ENCODE data around the gene ZDHHC19. TPM values are rescaled to one million over a fixed set of nuclear protein-coding genes. Genes with fewer than 3 reads are reported as not detected.

ZDHHC19 gene
- total RNA-seq, 5 donors from 2014 or later (not counting 1 experiment from before 2014, with no cell fraction given) = 0.49 to 0.54 TPM; not detected in 3

- Mint-ChIP-seq H3K9me3 (no peaks in the 10 kb centered on the region), H3K4me1 (peaks cover 2 to 22% (median 9%) of the 10 kb centered on the region in 3 donors), H3K36me3 (no peaks in the 10 kb centered on the region), H3K27ac (no peak overlapping the region), H3K27me3 (no peaks in the 10 kb centered on the region), H3K4me3 (no peak overlapping the region)
- ATAC-seq (replicated peaks in 1 of 4) (no peak), DNase-seq (no peak)
- WGBS (ENCODE audit: insufficient coverage) = 97% methylated on average over 5 of the region's 15 CpGs
- no peaks in the 10 kb centered on the region for H3K36me3 ChIP-seq (ENCODE audit: control insufficient read depth in 2 of 2, extremely low read depth in 1 of 2, insufficient read depth in 1 of 2, low read length in 1 of 2)
- peaks cover 0 to 24% of the 10 kb centered on the region in 2 experiments for H3K4me1 ChIP-seq (ENCODE audit: control insufficient read depth in 1 of 2, extremely low read depth in 1 of 2, insufficient read depth in 2 of 2, low read length in 2 of 2)
- H3K4me3 ChIP-seq (ENCODE audit: control insufficient read depth in 1 of 2, extremely low read depth in 1 of 2, low read length in 1 of 2) = no peak overlapping the region
- H3K27me3 ChIP-seq (replicated peaks in 1 of 2; ENCODE audit: control insufficient read depth in 2 of 2, extremely low read depth in 1 of 2, insufficient read depth in 2 of 2, low read length in 1 of 2) = no peaks in the 10 kb centered on the region
- no peaks in the 10 kb centered on the region for H3K9me3 ChIP-seq
- no peak overlapping the region for H3K27ac ChIP-seq (ENCODE audit: low read length)
- CTCF ChIA-PET = interaction anchor here (0.6 to 6.2 kb wide), 4 partner anchors 8 to 126 kb away, joined by 4 to 69 read pairs (median 32); no protein-coding TSS in a partner anchor
- POLR2A ChIA-PET = interaction anchor here in 1 of 2 donors (0.6 kb wide), 1 partner anchor 9 kb away, joined by 5 read pairs; no protein-coding TSS in a partner anchor
Measured at GRCh38 chr3:196198081-196198675, 13.0 kb downstream of the ZDHHC19 start.

DNA sequence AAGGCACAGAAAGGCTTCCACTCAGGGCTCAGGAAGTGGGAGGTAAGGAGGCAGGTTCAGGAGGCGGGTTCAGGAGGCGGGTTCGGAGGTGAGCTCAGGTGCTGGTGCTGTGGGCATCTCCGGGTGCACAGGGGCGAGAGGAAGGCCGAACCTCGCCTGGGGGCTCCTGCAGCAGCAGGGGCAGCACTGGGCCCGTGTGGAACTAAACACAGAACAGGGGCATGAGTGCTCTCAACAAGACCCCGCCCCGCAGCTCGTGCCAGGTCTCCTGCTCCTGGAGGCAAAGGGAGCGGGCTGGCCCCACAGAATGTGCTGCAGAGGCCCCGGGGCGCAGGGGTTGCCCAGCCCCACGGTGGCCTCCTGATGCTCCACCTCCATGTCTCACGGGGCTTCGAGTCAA is 13.7 kb downstream of the ZDHHC19 start:
- Histone ChIP-seq H3K4me3 (ENCODE audit: control insufficient read depth in 1 of 2, extremely low read depth in 1 of 2, low read length in 1 of 2) (no peak overlapping the region), H3K27me3 (replicated peaks in 1 of 2; ENCODE audit: control insufficient read depth in 2 of 2, extremely low read depth in 1 of 2, insufficient read depth in 2 of 2, low read length in 1 of 2) (no peaks in the 10 kb centered on the region), H3K36me3 (ENCODE audit: control insufficient read depth in 2 of 2, extremely low read depth in 1 of 2, insufficient read depth in 1 of 2, low read length in 1 of 2) (no peaks in the 10 kb centered on the region), H3K9me3 (no peaks in the 10 kb centered on the region), H3K4me1 (ENCODE audit: control insufficient read depth in 1 of 2, extremely low read depth in 1 of 2, insufficient read depth in 2 of 2, low read length in 2 of 2) (peaks cover 5 to 31% of the 10 kb centered on the region in 2 experiments), H3K27ac (ENCODE audit: low read length) (no peak overlapping the region)
- H3K9me3 Mint-ChIP-seq = no peaks in the 10 kb centered on the region
- ChIA-PET POLR2A (no interaction called here), CTCF (interaction anchor here (0.6 to 6.2 kb wide), 3 partner anchors 9 to 125 kb away, joined by 4 to 69 read pairs (median 59); no protein-coding TSS in a partner anchor)
- H3K36me3 Mint-ChIP-seq = no peaks in the 10 kb centered on the region
- ATAC-seq (replicated peaks in 1 of 4) = no peak
- no peaks in the 10 kb centered on the region for H3K27me3 Mint-ChIP-seq
- H3K27ac Mint-ChIP-seq = no peak overlapping the region
- H3K4me1 Mint-ChIP-seq = peaks cover 8 to 28% (median 16%) of the 10 kb centered on the region in 3 donors
- H3K4me3 Mint-ChIP-seq = no peak overlapping the region
- no peak for DNase-seq
- WGBS (ENCODE audit: insufficient coverage) = 90% methylated on average over 15 of the region's 17 CpGs

GRCh38 chr3:196195664-196196265 is 15.4 kb downstream of the ZDHHC19 start:
- no peak overlapping the region for H3K27ac ChIP-seq (ENCODE audit: low read length)
- H3K27me3 ChIP-seq (replicated peaks in 1 of 2; ENCODE audit: control insufficient read depth in 2 of 2, extremely low read depth in 1 of 2, insufficient read depth in 2 of 2, low read length in 1 of 2) = no peaks in the 10 kb centered on the region
- Mint-ChIP-seq H3K27ac (no peak overlapping the region), H3K4me3 (no peak overlapping the region), H3K27me3 (no peaks in the 10 kb centered on the region), H3K4me1 (peaks cover 20 to 40% (median 22%) of the 10 kb centered on the region in 3 donors), H3K36me3 (no peaks in the 10 kb centered on the region), H3K9me3 (no peaks in the 10 kb centered on the region)
- CTCF ChIA-PET = interaction anchor here (1.0 to 6.2 kb wide), 3 partner anchors 100 to 124 kb away, joined by 5 to 69 read pairs (median 59); no protein-coding TSS in a partner anchor
- POLR2A ChIA-PET = no interaction called here
- peaks cover 10 to 46% of the 10 kb centered on the region in 2 experiments for H3K4me1 ChIP-seq (ENCODE audit: control insufficient read depth in 1 of 2, extremely low read depth in 1 of 2, insufficient read depth in 2 of 2, low read length in 2 of 2)
- WGBS (ENCODE audit: insufficient coverage) = 77% methylated on average over 11 of the region's 14 CpGs
- ATAC-seq (replicated peaks in 1 of 4) = no peak
- no peaks in the 10 kb centered on the region for H3K36me3 ChIP-seq (ENCODE audit: control insufficient read depth in 2 of 2, extremely low read depth in 1 of 2, insufficient read depth in 1 of 2, low read length in 1 of 2)
- no peaks in the 10 kb centered on the region for H3K9me3 ChIP-seq
- peak in 1 of 35 experiments; percentile 23 for DNase-seq
- no peak overlapping the region for H3K4me3 ChIP-seq (ENCODE audit: control insufficient read depth in 1 of 2, extremely low read depth in 1 of 2, low read length in 1 of 2)

- peaks cover 10 to 46% of the 10 kb centered on the region in 2 experiments for H3K4me1 ChIP-seq (ENCODE audit: control insufficient read depth in 1 of 2, extremely low read depth in 1 of 2, insufficient read depth in 2 of 2, low read length in 2 of 2)
- Mint-ChIP-seq H3K4me1 (peaks cover 20 to 40% (median 22%) of the 10 kb centered on the region in 3 donors), H3K4me3 (no peak overlapping the region), H3K36me3 (no peaks in the 10 kb centered on the region), H3K9me3 (no peaks in the 10 kb centered on the region), H3K27ac (peak overlapping the region; percentile 18 to 23), H3K27me3 (no peaks in the 10 kb centered on the region)
- no peak for ATAC-seq (replicated peaks in 1 of 4)
- ChIA-PET POLR2A (no interaction called here), CTCF (interaction anchor here (0.6 to 6.2 kb wide), 2 partner anchors 119 to 122 kb away, joined by 7 to 69 read pairs; no protein-coding TSS in a partner anchor)
- no peaks in the 10 kb centered on the region for H3K9me3 ChIP-seq
- DNase-seq = no peak
- H3K36me3 ChIP-seq (ENCODE audit: control insufficient read depth in 2 of 2, extremely low read depth in 1 of 2, insufficient read depth in 1 of 2, low read length in 1 of 2) = no peaks in the 10 kb centered on the region
- 88% methylated on average over 2 of the region's 5 CpGs for WGBS (ENCODE audit: insufficient coverage)
- no peaks in the 10 kb centered on the region for H3K27me3 ChIP-seq (replicated peaks in 1 of 2; ENCODE audit: control insufficient read depth in 2 of 2, extremely low read depth in 1 of 2, insufficient read depth in 2 of 2, low read length in 1 of 2)
- H3K4me3 ChIP-seq (ENCODE audit: control insufficient read depth in 1 of 2, extremely low read depth in 1 of 2, low read length in 1 of 2) = no peak overlapping the region
- no peak overlapping the region for H3K27ac ChIP-seq (ENCODE audit: low read length)
Measured at GRCh38 chr3:196194542-196194915, 16.7 kb downstream of the ZDHHC19 start.

GRCh38 chr3:196193736-196194541 is 17.3 kb downstream of the ZDHHC19 start:
- POLR2A ChIA-PET = interaction anchor here in 1 of 2 donors (0.6 kb wide), 1 partner anchor 10 kb away, joined by 5 read pairs; no protein-coding TSS in a partner anchor
- Mint-ChIP-seq H3K27me3 (no peaks in the 10 kb centered on the region), H3K4me1 (peaks cover 20 to 41% (median 22%) of the 10 kb centered on the region in 3 donors), H3K27ac (peak overlapping the region; percentile 96), H3K4me3 (peak overlapping the region in 1 of 3 donors; percentile 70), H3K36me3 (no peaks in the 10 kb centered on the region), H3K9me3 (no peaks in the 10 kb centered on the region)
- 89% methylated on average over 10 of the region's 13 CpGs for WGBS (ENCODE audit: insufficient coverage)
- no peak overlapping the region for H3K4me3 ChIP-seq (ENCODE audit: control insufficient read depth in 1 of 2, extremely low read depth in 1 of 2, low read length in 1 of 2)
- no peaks in the 10 kb centered on the region for H3K27me3 ChIP-seq (replicated peaks in 1 of 2; ENCODE audit: control insufficient read depth in 2 of 2, extremely low read depth in 1 of 2, insufficient read depth in 2 of 2, low read length in 1 of 2)
- CTCF ChIA-PET = interaction anchor here (0.6 to 6.2 kb wide), 3 partner anchors 14 to 122 kb away, joined by 3 to 69 read pairs (median 4); no protein-coding TSS in a partner anchor
- DNase-seq (no peak), ATAC-seq (replicated peaks in 1 of 4) (no peak)
- no peaks in the 10 kb centered on the region for H3K36me3 ChIP-seq (ENCODE audit: control insufficient read depth in 2 of 2, extremely low read depth in 1 of 2, insufficient read depth in 1 of 2, low read length in 1 of 2)
- H3K9me3 ChIP-seq = no peaks in the 10 kb centered on the region
- H3K27ac ChIP-seq (ENCODE audit: low read length) = peak overlapping the region; percentile 84
- peaks cover 10 to 46% of the 10 kb centered on the region in 2 experiments for H3K4me1 ChIP-seq (ENCODE audit: control insufficient read depth in 1 of 2, extremely low read depth in 1 of 2, insufficient read depth in 2 of 2, low read length in 2 of 2)
